ENCODE results near the gene ELP1. TPM values are rescaled to one million over a fixed set of nuclear protein-coding genes. Genes with fewer than 3 reads are reported as not detected.

The ELP1 gene
- total and polyA plus RNA-seq, 2 donors (not counting 3 experiments of a cell fraction or from before 2014, with no cell fraction given), result 12.6 to 21.8 TPM

GRCh38 chr9:108928386-108928785 is 5.5 kb downstream of the ELP1 start:
- dilution Hi-C loops (cut with MboI; ENCODE audit: extremely low pct_ligation_motif_present, low sequenced_read_pairs), result no loop called here
- no peaks in the 10 kb centered on the region for H3K9me1 ChIP-seq (replicated peaks; ENCODE audit: control insufficient read depth, extremely low read depth, insufficient read depth, low read length)
- H3K4me2 ChIP-seq (ENCODE audit: insufficient read depth, low read length), result no peak overlapping the region
- ChIA-PET CTCF (interaction anchor here (1.3 kb wide), 1 partner anchor 26 kb away, joined by 4 read pairs; no protein-coding TSS in a partner anchor), POLR2A (no interaction called here)
- H3K4me1 ChIP-seq (ENCODE audit: control insufficient read depth, extremely low read depth, insufficient read depth, low read length), result peaks cover 7% of the 10 kb centered on the region
- DNase-seq (ENCODE audit: low read depth, low spot score) (no peak), FAIRE-seq (no peak)
- peaks cover 7 to 14% of the 10 kb centered on the region in 2 experiments for H3K36me3 ChIP-seq (ENCODE audit: control insufficient read depth in 2 of 2, extremely low read depth in 1 of 2, insufficient read depth in 2 of 2, low read length in 2 of 2)
- no peak overlapping the region for H3K27ac ChIP-seq (ENCODE audit: insufficient read depth, low read depth, low read length)
- no peaks in the 10 kb centered on the region for H4K20me1 ChIP-seq (replicated peaks; ENCODE audit: control insufficient read depth, extremely low read depth, insufficient read depth, low read length)
- no peak overlapping the region for H3K9ac ChIP-seq (replicated peaks; ENCODE audit: extremely low read depth, insufficient read depth, low read length)
- no peak overlapping the region for H3K4me3 ChIP-seq (replicated peaks in 1 of 3; ENCODE audit: insufficient read depth in 1 of 3, low read depth in 1 of 3, low read length in 3 of 3)
- H3K27me3 ChIP-seq (ENCODE audit: control insufficient read depth in 2 of 2, insufficient read depth in 2 of 2, low read length in 2 of 2), result no peaks in the 10 kb centered on the region
- no TSS peak for BruUV-seq (replicated peaks)
- intact Hi-C loops (cut with micrococcal nuclease), result no loop called here
- H2AFZ ChIP-seq (ENCODE audit: low read depth, low read length), result no peak overlapping the region
- no peaks in the 10 kb centered on the region for H3K9me3 ChIP-seq (replicated peaks; ENCODE audit: control insufficient read depth, insufficient read depth, low read length)
- TF ChIP-seq, protein P1, sequence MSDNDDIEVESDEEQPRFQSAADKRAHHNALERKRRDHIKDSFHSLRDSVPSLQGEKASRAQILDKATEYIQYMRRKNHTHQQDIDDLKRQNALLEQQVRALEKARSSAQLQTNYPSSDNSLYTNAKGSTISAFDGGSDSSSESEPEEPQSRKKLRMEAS (IDR thresholded peaks at IDR 0.05; ENCODE audit: insufficient read depth, insufficient read length), result no peak
- TF ChIP-seq GATA2 (IDR thresholded peaks at IDR 0.05; ENCODE audit: insufficient read depth, insufficient read length, low read depth, low read length), result no peak
- no peak for TF ChIP-seq MYC (IDR thresholded peaks at IDR 0.05; ENCODE audit: low read depth, low read length)
- TF ChIP-seq CTCF (IDR thresholded peaks at IDR 0.05; ENCODE audit: extremely low read depth in 1 of 2, insufficient read depth in 1 of 2, low read depth in 1 of 2, low read length in 2 of 2), result no peak
- no peak for TF ChIP-seq POLR2AphosphoS5 (IDR thresholded peaks at IDR 0.05; ENCODE audit: insufficient read depth, low read depth, low read length)
- TF ChIP-seq EZH2 (IDR thresholded peaks at IDR 0.05; ENCODE audit: borderline replicate concordance, low read depth, low read length, severe bottlenecking), result no peak
- no peak for TF ChIP-seq POLR2A (IDR thresholded peaks at IDR 0.05; ENCODE audit: low read depth, low read length)
- no peak for TF ChIP-seq JUN (IDR thresholded peaks at IDR 0.05; ENCODE audit: borderline replicate concordance, insufficient read depth, insufficient read length, low read depth)
- TF ChIP-seq FOS (IDR thresholded peaks at IDR 0.05; ENCODE audit: borderline replicate concordance, insufficient read depth, low read length), result no peak
- H3K79me2 ChIP-seq (ENCODE audit: control insufficient read depth, insufficient read depth, low read length), result peaks cover 13% of the 10 kb centered on the region

Measured in endothelial cell of umbilical vein (primary cell).